Gastroesophageal sphincter (tissue), 3 donors: ENCODE data around the gene KRTAP10-2.

Source experiments
- CTCF ChIP-seq, 4 experiments: fragments of 200-600 bp in 2 of 4; fragments of 450-650 bp in 2 of 4; sonication (generic) in 1 of 4; IDR thresholded peaks; one replicate each; pipeline ENCODE4 v1.5.1; 2017 to 2019; ENCODE audit warnings: antibody characterized with exemption in 4 of 4, mild to moderate bottlenecking in 2 of 4, moderate library complexity in 2 of 4
- POLR2A ChIP-seq, 2 donors: fragments of 450-650 bp; IDR thresholded peaks; one replicate each; pipeline ENCODE4 v1.6.1; 2017; ENCODE audit warnings: antibody characterized with exemption in 2 of 2, mild to moderate bottlenecking in 2 of 2, moderate library complexity in 1 of 2
- POLR2AphosphoS5 ChIP-seq: sonication (generic); formaldehyde crosslinking; IDR thresholded peaks from one replicate; pipeline ENCODE4 v1.6.1; 2017; ENCODE audit warnings: antibody characterized with exemption

GRCh38 chr21:44529011-44529421 lies 22.3 kb downstream of the KRTAP10-2 start:
- TF ChIP-seq POLR2A (IDR thresholded peaks at IDR 0.05) (no peak), CTCF (IDR thresholded peaks at IDR 0.05) (no peak), POLR2AphosphoS5 (no peak)
